HG03342 (cell line): ENCODE results near the gene CD58.

Source experiments
- ATAC-seq: cut with Tn5 transposase; IDR thresholded peaks from one replicate; pipeline ENCODE4 v1.9.1; 2021; ENCODE audit warnings: mild to moderate bottlenecking, moderate library complexity; ENCODE audit not compliant: unreplicated experiment

CD58 gene

GRCh38 chr1:116514708-116515525 lies 55.9 kb downstream of the CD58 start:
- peak; percentile 79 for ATAC-seq

GRCh38 chr1:116513956-116514355 lies 56.9 kb downstream of the CD58 start:
- no peak for ATAC-seq

- ATAC-seq: no peak
These were observed 59.3 kb downstream of the CD58 start for GRCh38 chr1:116511459-116512019.

- ATAC-seq: no peak
These were observed 60.5 kb downstream of the CD58 start for GRCh38 chr1:116510361-116510760.

- ATAC-seq: peak; percentile 31
These were observed 61.5 kb downstream of the CD58 start for GRCh38 chr1:116508984-116509980.

GRCh38 chr1:116508085-116508983 lies 62.5 kb downstream of the CD58 start:
- no peak for ATAC-seq

GRCh38 chr1:116507631-116508030 lies 63.2 kb downstream of the CD58 start:
- ATAC-seq: no peak

- peak; percentile 21 for ATAC-seq
These were observed 64.5 kb downstream of the CD58 start for GRCh38 chr1:116506132-116507004.

- ATAC-seq: peak; percentile 90
These were observed 66.3 kb downstream of the CD58 start for GRCh38 chr1:116504308-116505156.

- peak; percentile 2 for ATAC-seq
These were observed 67.1 kb downstream of the CD58 start for GRCh38 chr1:116503546-116504307.

GRCh38 chr1:116502671-116503314 lies 68.0 kb downstream of the CD58 start:
- no peak for ATAC-seq

- no peak for ATAC-seq
These were observed 69.0 kb downstream of the CD58 start for GRCh38 chr1:116501870-116502244.

- no peak for ATAC-seq
These were observed 69.5 kb downstream of the CD58 start for GRCh38 chr1:116501125-116501869.

GRCh38 chr1:116498789-116499628 lies 71.8 kb downstream of the CD58 start:
- ATAC-seq: peak; percentile 76

- no peak for ATAC-seq
These were observed 73.2 kb downstream of the CD58 start for GRCh38 chr1:116497656-116498055.

GRCh38 chr1:116496898-116497297 lies 73.9 kb downstream of the CD58 start:
- no peak for ATAC-seq
